SK-N-MC (cell line): ENCODE measurements around the gene IL1RAPL1.

Experiments used
- DNase-seq: peaks from one replicate; pipeline ENCODE4 v3.0.0-alpha.2; 2011; ENCODE audit warnings: low read depth, low spot score
- H3K27ac ChIP-seq: fragments of 200-600 bp; sonication (generic); 2 replicates; pipeline ENCODE4 v1.5.1; 2016; ENCODE audit warnings: mixed run types
- H3K36me3 ChIP-seq: fragments of 200-600 bp; sonication (generic); 2 replicates; pipeline ENCODE4 v1.6.1; 2017; ENCODE audit warnings: antibody characterized with exemption, low read length, mixed read lengths; ENCODE audit not compliant: insufficient read depth
- H3K4me3 ChIP-seq: fragments of 200-600 bp; sonication (generic); 2 replicates; pipeline ENCODE4 v1.5.1; 2016
- H3K9ac ChIP-seq: fragments of 200-600 bp; sonication (generic); 2 replicates; pipeline ENCODE4 v1.8.0; 2017; ENCODE audit warnings: mixed run types, mixed read lengths; ENCODE audit not compliant: insufficient read length
- H3K9me3 ChIP-seq: fragments of 200-600 bp; sonication (generic); 2 replicates; pipeline ENCODE4 v1.6.1; 2017; ENCODE audit warnings: low read depth, mild to moderate bottlenecking, antibody characterized with exemption, low read length, moderate library complexity, mixed read lengths
- EZH2 ChIP-seq: fragments of 200-600 bp; sonication (generic); IDR thresholded peaks from one replicate; pipeline ENCODE4 v1.6.1; 2017; ENCODE audit warnings: antibody characterized with exemption
- FOXP2 ChIP-seq: optimal IDR thresholded peaks from 2 replicates; pipeline ENCODE3; 2011; ENCODE audit warnings: mild to moderate bottlenecking, moderate library complexity; ENCODE audit not compliant: insufficient read depth; ENCODE audit errors: extremely low read length, control extremely low read depth
- POLR2AphosphoS5 ChIP-seq: IDR thresholded peaks from 2 replicates; pipeline ENCODE4 v1.6.1; 2012; ENCODE audit warnings: mild to moderate bottlenecking, low read depth, low read length, borderline replicate concordance

The IL1RAPL1 gene

GRCh38 chrX:29231800-29232199, 644.6 kb downstream of the IL1RAPL1 start:
- TF ChIP-seq POLR2AphosphoS5 (no peak), EZH2 (no peak), FOXP2 (no peak)
- Histone ChIP-seq H3K36me3 (no peaks in the 10 kb centered on the region), H3K9me3 (no peaks in the 10 kb centered on the region), H3K9ac (no peak overlapping the region), H3K27ac (no peak overlapping the region), H3K4me3 (no peak overlapping the region)
- DNase-seq = no peak

- Histone ChIP-seq H3K36me3 (no peaks in the 10 kb centered on the region), H3K4me3 (no peak overlapping the region), H3K9ac (no peak overlapping the region), H3K27ac (no peak overlapping the region), H3K9me3 (no peaks in the 10 kb centered on the region)
- TF ChIP-seq EZH2 = no peak
- no peak for TF ChIP-seq FOXP2
- TF ChIP-seq POLR2AphosphoS5 = no peak
- no peak for DNase-seq
These were observed 646.4 kb downstream of the IL1RAPL1 start for GRCh38 chrX:29233592-29234183.

- no peaks in the 10 kb centered on the region for H3K36me3 ChIP-seq
- H3K9me3 ChIP-seq = no peaks in the 10 kb centered on the region
- no peak for DNase-seq
- no peak for TF ChIP-seq EZH2
- no peak for TF ChIP-seq POLR2AphosphoS5
- no peak overlapping the region for H3K27ac ChIP-seq
- H3K4me3 ChIP-seq = no peak overlapping the region
- H3K9ac ChIP-seq = no peak overlapping the region
These were observed 650.7 kb downstream of the IL1RAPL1 start for GRCh38 chrX:29237972-29238371.

- TF ChIP-seq EZH2 (no peak), POLR2AphosphoS5 (no peak), FOXP2 (no peak)
- H3K4me3 ChIP-seq = no peak overlapping the region
- no peaks in the 10 kb centered on the region for H3K36me3 ChIP-seq
- no peak overlapping the region for H3K27ac ChIP-seq
- no peak overlapping the region for H3K9ac ChIP-seq
- no peaks in the 10 kb centered on the region for H3K9me3 ChIP-seq
- DNase-seq = no peak
These were observed 654.6 kb downstream of the IL1RAPL1 start for GRCh38 chrX:29241809-29242208.

GRCh38 chrX:29242856-29243255, 655.6 kb downstream of the IL1RAPL1 start:
- TF ChIP-seq EZH2 (no peak), FOXP2 (no peak), POLR2AphosphoS5 (no peak)
- no peak overlapping the region for H3K4me3 ChIP-seq
- DNase-seq = no peak

GRCh38 chrX:29243942-29244341, 656.7 kb downstream of the IL1RAPL1 start:
- Histone ChIP-seq H3K9me3 (no peaks in the 10 kb centered on the region), H3K27ac (no peak overlapping the region), H3K9ac (no peak overlapping the region), H3K36me3 (no peaks in the 10 kb centered on the region), H3K4me3 (no peak overlapping the region)
- no peak for TF ChIP-seq POLR2AphosphoS5
- TF ChIP-seq FOXP2 = no peak
- no peak for TF ChIP-seq EZH2
- DNase-seq = no peak

More at GRCh38 chrX:29242856-29243255, 655.6 kb downstream of the IL1RAPL1 start:
- no peaks in the 10 kb centered on the region for H3K9me3 ChIP-seq
- H3K9ac ChIP-seq = no peak overlapping the region
- no peaks in the 10 kb centered on the region for H3K36me3 ChIP-seq
- H3K27ac ChIP-seq = no peak overlapping the region

GRCh38 chrX:29254515-29254914, 667.3 kb downstream of the IL1RAPL1 start:
- no peaks in the 10 kb centered on the region for H3K9me3 ChIP-seq
- H3K36me3 ChIP-seq = no peaks in the 10 kb centered on the region
- H3K27ac ChIP-seq = no peak overlapping the region
- H3K9ac ChIP-seq = no peak overlapping the region
- DNase-seq = no peak
- no peak overlapping the region for H3K4me3 ChIP-seq
- TF ChIP-seq FOXP2 (no peak), EZH2 (no peak), POLR2AphosphoS5 (no peak)

GRCh38 chrX:29257521-29257920, 670.3 kb downstream of the IL1RAPL1 start:
- no peaks in the 10 kb centered on the region for H3K9me3 ChIP-seq
- DNase-seq = peak; percentile 3
- no peak overlapping the region for H3K9ac ChIP-seq
- no peak for TF ChIP-seq FOXP2
- TF ChIP-seq POLR2AphosphoS5 = no peak
- no peak for TF ChIP-seq EZH2
- H3K4me3 ChIP-seq = no peak overlapping the region
- H3K36me3 ChIP-seq = no peaks in the 10 kb centered on the region
- H3K27ac ChIP-seq = no peak overlapping the region

- H3K27ac ChIP-seq = no peak overlapping the region
- H3K9me3 ChIP-seq = no peaks in the 10 kb centered on the region
- H3K4me3 ChIP-seq = no peak overlapping the region
- no peak for DNase-seq
- H3K9ac ChIP-seq = no peak overlapping the region
- no peaks in the 10 kb centered on the region for H3K36me3 ChIP-seq
- TF ChIP-seq POLR2AphosphoS5 (no peak), EZH2 (no peak), FOXP2 (no peak)
These were observed 682.1 kb downstream of the IL1RAPL1 start for GRCh38 chrX:29269390-29269789.
